NB4 (cell line): Measurements from ENCODE around the gene CCM2L.

Experiments
- MAX ChIP-seq: IDR thresholded peaks from 2 replicates; pipeline ENCODE4 v1.6.1; 2011; ENCODE audit warnings: low read depth, low read length
- MYC ChIP-seq: IDR thresholded peaks from 2 replicates; pipeline ENCODE4 v1.6.1; 2011; ENCODE audit warnings: low read depth, low read length
- POLR2A ChIP-seq: IDR thresholded peaks from 2 replicates; pipeline ENCODE4 v1.6.1; 2011; ENCODE audit warnings: mild to moderate bottlenecking; ENCODE audit not compliant: insufficient read length; ENCODE audit errors: extremely low read depth
- TF ChIP-seq, protein P1 (sequence below): IDR thresholded peaks from one replicate; pipeline ENCODE4 v1.5.1; 2012; ENCODE audit warnings: low read depth, low read length

DNA sequence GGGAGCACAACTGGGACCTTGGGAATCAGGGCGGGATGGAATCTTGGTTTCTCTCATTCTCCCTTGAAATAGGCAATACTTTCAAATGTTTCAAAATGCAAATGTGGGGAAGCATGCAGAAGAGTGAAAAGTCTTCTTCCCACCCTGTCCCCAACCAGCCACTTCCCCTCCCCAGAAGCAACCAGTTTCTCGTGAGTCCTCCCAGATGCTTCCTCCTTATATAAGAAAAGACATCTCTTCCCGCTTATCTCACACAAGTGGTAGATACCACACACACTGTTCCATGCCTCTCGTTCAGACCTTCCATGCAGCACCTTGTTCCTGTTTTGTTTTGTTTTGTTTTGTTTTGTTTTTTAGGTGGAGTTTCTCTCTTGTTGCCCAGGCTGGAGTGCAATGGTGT lies 67.0 kb downstream of the CCM2L start:
- TF ChIP-seq, protein P1, sequence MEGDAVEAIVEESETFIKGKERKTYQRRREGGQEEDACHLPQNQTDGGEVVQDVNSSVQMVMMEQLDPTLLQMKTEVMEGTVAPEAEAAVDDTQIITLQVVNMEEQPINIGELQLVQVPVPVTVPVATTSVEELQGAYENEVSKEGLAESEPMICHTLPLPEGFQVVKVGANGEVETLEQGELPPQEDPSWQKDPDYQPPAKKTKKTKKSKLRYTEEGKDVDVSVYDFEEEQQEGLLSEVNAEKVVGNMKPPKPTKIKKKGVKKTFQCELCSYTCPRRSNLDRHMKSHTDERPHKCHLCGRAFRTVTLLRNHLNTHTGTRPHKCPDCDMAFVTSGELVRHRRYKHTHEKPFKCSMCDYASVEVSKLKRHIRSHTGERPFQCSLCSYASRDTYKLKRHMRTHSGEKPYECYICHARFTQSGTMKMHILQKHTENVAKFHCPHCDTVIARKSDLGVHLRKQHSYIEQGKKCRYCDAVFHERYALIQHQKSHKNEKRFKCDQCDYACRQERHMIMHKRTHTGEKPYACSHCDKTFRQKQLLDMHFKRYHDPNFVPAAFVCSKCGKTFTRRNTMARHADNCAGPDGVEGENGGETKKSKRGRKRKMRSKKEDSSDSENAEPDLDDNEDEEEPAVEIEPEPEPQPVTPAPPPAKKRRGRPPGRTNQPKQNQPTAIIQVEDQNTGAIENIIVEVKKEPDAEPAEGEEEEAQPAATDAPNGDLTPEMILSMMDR: no peak
- no peak for TF ChIP-seq POLR2A
- no peak for TF ChIP-seq MAX
- TF ChIP-seq MYC: no peak
